Measurements from ENCODE around the gene ZBTB16. TPM values are rescaled to one million over a fixed set of nuclear protein-coding genes. Genes with fewer than 3 reads are reported as not detected.

Gene ZBTB16
- total and polyA plus RNA-seq, 10 donors, result 1.5 to 85.6 (median 42.1) TPM

GRCh38 chr11:114275280-114275679 is 215.8 kb downstream of the ZBTB16 start:
- Histone ChIP-seq H3K4me3 (no peak overlapping the region), H3K36me3 (no peaks in the 10 kb centered on the region), H3K9me3 (no peaks in the 10 kb centered on the region), H3K4me1 (peaks cover 0 to 3% (median under 1%) of the 10 kb centered on the region in 6 donors), H3K27me3 (replicated peaks in 1 of 7) (peaks cover 0 to 64% (median 0%) of the 10 kb centered on the region in 7 donors), H3K27ac (no peak overlapping the region)
- TF ChIP-seq CTCF (IDR thresholded peaks at IDR 0.05 in 8 of 11, conservative IDR thresholded peaks at IDR 0.05 in 3 of 11), result no peak
- no peak for TF ChIP-seq POLR2A (IDR thresholded peaks at IDR 0.05)
- TF ChIP-seq POLR2AphosphoS5 (IDR thresholded peaks at IDR 0.05), result no peak
- 75 to 87% (median 79%) methylated on average over 3 of the region's 3 CpGs for WGBS, 5 donors
- intact Hi-C loops (cut with DNase I; ENCODE audit: low total_unique reads), result loop anchor here (10.0 kb wide), 1 partner anchor 330 kb away; no protein-coding TSS in a partner anchor
- no peak for DNase-seq

DNA sequence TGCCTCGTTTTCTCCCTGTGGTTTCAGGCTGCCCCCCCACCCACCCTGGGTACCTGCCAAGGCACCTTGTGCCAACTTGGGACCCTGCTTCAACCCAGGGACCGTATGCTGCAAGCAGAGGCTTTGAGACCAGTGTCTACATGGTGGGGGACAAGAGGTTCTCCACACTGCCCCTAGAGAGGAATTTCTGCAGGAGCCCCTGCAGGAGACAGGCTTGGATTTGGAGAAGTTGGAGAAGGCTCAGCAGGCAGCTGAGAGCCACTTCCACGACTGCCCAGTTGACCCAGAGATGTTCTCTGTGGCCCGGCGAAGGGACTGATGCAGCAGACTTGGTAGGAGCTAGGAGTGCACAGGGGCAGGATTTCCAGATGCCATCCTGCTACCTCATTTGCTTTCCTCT is 216.6 kb downstream of the ZBTB16 start:
- Histone ChIP-seq H3K4me1 (peaks cover 0 to 11% (median 3%) of the 10 kb centered on the region in 6 donors), H3K36me3 (no peaks in the 10 kb centered on the region), H3K27me3 (replicated peaks in 1 of 7) (peaks cover 0 to 56% (median 0%) of the 10 kb centered on the region in 7 donors), H3K4me3 (no peak overlapping the region), H3K9me3 (no peaks in the 10 kb centered on the region), H3K27ac (no peak overlapping the region)
- WGBS, 5 donors, result 56 to 62% (median 59%) methylated on average over 5 of the region's 5 CpGs
- no peak for DNase-seq
- intact Hi-C loops (cut with DNase I; ENCODE audit: low total_unique reads), result loop anchor here (10.0 kb wide), 1 partner anchor 329 kb away; no protein-coding TSS in a partner anchor
- TF ChIP-seq POLR2AphosphoS5 (IDR thresholded peaks at IDR 0.05) (no peak), POLR2A (IDR thresholded peaks at IDR 0.05) (no peak), CTCF (IDR thresholded peaks at IDR 0.05 in 8 of 11, conservative IDR thresholded peaks at IDR 0.05 in 3 of 11) (no peak)

DNA sequence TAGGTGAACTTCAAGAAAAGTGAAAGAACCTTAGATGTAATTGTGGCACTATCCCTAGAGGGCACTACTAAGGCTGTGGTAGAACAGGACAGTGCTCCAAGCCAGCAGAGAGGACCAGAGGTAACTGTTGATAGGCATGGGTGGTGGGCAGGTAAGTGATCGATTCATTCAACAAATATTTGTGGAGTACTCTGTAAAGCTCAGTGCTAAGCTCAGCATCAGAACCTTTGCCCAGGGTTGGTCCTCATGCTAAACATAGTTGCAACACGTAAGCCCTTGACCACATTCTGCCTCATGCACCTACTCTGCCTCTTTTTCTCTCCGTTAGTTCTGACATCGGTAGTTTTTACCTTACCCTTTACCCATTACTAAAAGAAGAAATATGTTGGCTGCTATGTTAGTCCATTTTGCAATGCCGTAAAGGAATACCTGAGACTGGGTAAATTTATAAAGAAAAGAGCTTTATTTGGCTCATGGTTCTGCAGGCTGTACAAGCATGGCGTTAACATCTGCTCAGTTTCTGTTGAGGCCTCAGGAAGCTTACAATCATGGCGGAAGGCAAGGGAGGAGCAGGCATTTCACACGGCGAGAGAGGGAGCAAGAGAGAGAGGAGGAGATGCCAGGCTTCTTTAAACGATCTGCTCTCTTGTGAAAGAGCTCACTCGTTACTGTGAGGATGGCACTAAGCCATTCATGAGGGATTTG is 218.3 kb downstream of the ZBTB16 start:
- no peaks in the 10 kb centered on the region for H3K9me3 ChIP-seq
- no peak overlapping the region for H3K27ac ChIP-seq
- intact Hi-C loops (cut with DNase I; ENCODE audit: low total_unique reads), result loop anchor here (10.0 kb wide), 1 partner anchor 327 kb away; no protein-coding TSS in a partner anchor
- H3K36me3 ChIP-seq, result no peaks in the 10 kb centered on the region
- peaks cover 0 to 21% (median 3%) of the 10 kb centered on the region in 6 donors for H3K4me1 ChIP-seq
- peaks cover 0 to 38% (median 0%) of the 10 kb centered on the region in 7 donors for H3K27me3 ChIP-seq (replicated peaks in 1 of 7)
- 82 to 88% (median 85%) methylated on average over 11 of the region's 11 CpGs for WGBS, 5 donors
- TF ChIP-seq POLR2AphosphoS5 (IDR thresholded peaks at IDR 0.05) (no peak), CTCF (IDR thresholded peaks at IDR 0.05 in 8 of 11, conservative IDR thresholded peaks at IDR 0.05 in 3 of 11) (no peak), POLR2A (IDR thresholded peaks at IDR 0.05) (no peak)
- no peak for DNase-seq
- no peak overlapping the region for H3K4me3 ChIP-seq

- no peak for DNase-seq
- Histone ChIP-seq H3K27ac (no peak overlapping the region), H3K36me3 (no peaks in the 10 kb centered on the region), H3K27me3 (replicated peaks in 1 of 7) (peaks cover 0 to 31% (median 0%) of the 10 kb centered on the region in 7 donors), H3K9me3 (no peaks in the 10 kb centered on the region), H3K4me1 (peaks cover 0 to 28% (median 5%) of the 10 kb centered on the region in 6 donors), H3K4me3 (no peak overlapping the region)
- intact Hi-C loops (cut with DNase I; ENCODE audit: low total_unique reads), result loop anchor here (10.0 kb wide), 1 partner anchor 326 kb away; no protein-coding TSS in a partner anchor
- 67 to 87% (median 80%) methylated on average over 4 of the region's 4 CpGs for WGBS, 5 donors
- TF ChIP-seq CTCF (IDR thresholded peaks at IDR 0.05 in 8 of 11, conservative IDR thresholded peaks at IDR 0.05 in 3 of 11) (no peak), POLR2A (IDR thresholded peaks at IDR 0.05) (no peak), POLR2AphosphoS5 (IDR thresholded peaks at IDR 0.05) (no peak)
Measured at GRCh38 chr11:114278342-114279065, 219.0 kb downstream of the ZBTB16 start.

Measured in spleen (tissue), 11 donors.